Measurements from ENCODE around the gene CTAG1B. TPM values are rescaled to one million over a fixed set of nuclear protein-coding genes. Genes with fewer than 3 reads are reported as not detected.
"Not testable (repeated sequence)": the region's sequence is repeated elsewhere in the genome, so short reads cannot be mapped to it uniquely, and the experiment has no call there.

Gene CTAG1B
- total RNA-seq, 2 experiments from 2014 or later, result not detected

- CTCF ChIA-PET; ATAC-seq; H3K27ac Mint-ChIP-seq; H3K36me3 Mint-ChIP-seq (ENCODE audit: low read depth); DNase-seq; H3K4me3 Mint-ChIP-seq; H3K27me3 Mint-ChIP-seq; H3K9me3 Mint-ChIP-seq (ENCODE audit: low read depth); POLR2A ChIA-PET; intact Hi-C loops (cut with DNase I, micrococcal nuclease); H3K4me1 Mint-ChIP-seq: not testable (repeated sequence)
Observed at GRCh38 chrX:154611146-154611545, 7.9 kb downstream of the CTAG1B start.

- H3K27me3 Mint-ChIP-seq; CTCF ChIA-PET; intact Hi-C loops (cut with DNase I, micrococcal nuclease); H3K4me1 Mint-ChIP-seq; DNase-seq; ATAC-seq; H3K36me3 Mint-ChIP-seq (ENCODE audit: low read depth); H3K9me3 Mint-ChIP-seq (ENCODE audit: low read depth); H3K27ac Mint-ChIP-seq; POLR2A ChIA-PET; H3K4me3 Mint-ChIP-seq: not testable (repeated sequence)
Observed at GRCh38 chrX:154608823-154609222, 10.3 kb downstream of the CTAG1B start.

DNA sequence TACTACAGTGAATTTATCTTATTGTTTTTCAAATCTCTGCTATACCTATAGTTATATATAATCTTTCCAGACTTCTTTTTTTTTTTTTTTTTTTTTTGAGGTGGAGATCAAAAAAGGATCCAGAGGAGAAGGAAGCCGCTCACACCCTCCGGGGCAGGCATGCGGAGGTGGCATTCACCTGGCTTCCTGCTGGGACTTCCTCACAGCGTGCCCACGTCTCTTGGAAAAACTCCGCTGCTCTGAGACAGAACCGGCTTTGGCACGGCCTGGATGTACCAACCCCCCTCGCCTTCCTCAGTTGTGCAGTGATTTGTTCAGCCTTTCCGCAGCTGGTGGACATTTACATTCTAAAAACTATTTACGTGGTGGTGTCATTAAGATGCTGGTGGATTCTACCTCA is 11.1 kb downstream of the CTAG1B start:
- H3K36me3 Mint-ChIP-seq (ENCODE audit: low read depth); H3K27me3 Mint-ChIP-seq; H3K4me1 Mint-ChIP-seq; CTCF ChIA-PET; ATAC-seq; DNase-seq; intact Hi-C loops (cut with DNase I, micrococcal nuclease); H3K9me3 Mint-ChIP-seq (ENCODE audit: low read depth); H3K4me3 Mint-ChIP-seq; POLR2A ChIA-PET; H3K27ac Mint-ChIP-seq: not testable (repeated sequence)

GRCh38 chrX:154607370-154607769 is 11.7 kb downstream of the CTAG1B start:
- ChIA-PET CTCF (no interaction called here), POLR2A (no interaction called here)
- intact Hi-C loops (cut with DNase I, micrococcal nuclease), result no loop called here
- Mint-ChIP-seq H3K27ac (no peak overlapping the region), H3K4me3 (no peak overlapping the region), H3K9me3 (ENCODE audit: low read depth) (no peaks in the 10 kb centered on the region), H3K27me3 (no peaks in the 10 kb centered on the region), H3K4me1 (no peaks in the 10 kb centered on the region), H3K36me3 (ENCODE audit: low read depth) (no peaks in the 10 kb centered on the region)
- ATAC-seq, result no peak
- no peak for DNase-seq

- DNase-seq (no peak), ATAC-seq (no peak)
- Mint-ChIP-seq H3K27ac (no peak overlapping the region), H3K36me3 (ENCODE audit: low read depth) (no peaks in the 10 kb centered on the region), H3K4me3 (no peak overlapping the region), H3K4me1 (no peaks in the 10 kb centered on the region), H3K9me3 (ENCODE audit: low read depth) (no peaks in the 10 kb centered on the region), H3K27me3 (no peaks in the 10 kb centered on the region)
- intact Hi-C loops (cut with DNase I, micrococcal nuclease), result no loop called here
- ChIA-PET CTCF (no interaction called here), POLR2A (no interaction called here)
Observed at GRCh38 chrX:154605566-154605965, 13.5 kb downstream of the CTAG1B start.

- intact Hi-C loops (cut with DNase I, micrococcal nuclease), result no loop called here
- Mint-ChIP-seq H3K4me1 (no peaks in the 10 kb centered on the region), H3K9me3 (ENCODE audit: low read depth) (no peaks in the 10 kb centered on the region), H3K4me3 (no peak overlapping the region), H3K27ac (no peak overlapping the region), H3K36me3 (ENCODE audit: low read depth) (no peaks in the 10 kb centered on the region), H3K27me3 (no peaks in the 10 kb centered on the region)
- ChIA-PET POLR2A (no interaction called here), CTCF (interaction anchor here (0.6 kb wide), 1 partner anchor 1644 kb away, joined by 3 read pairs; no protein-coding TSS in a partner anchor)
- no peak for ATAC-seq
- DNase-seq, result no peak
Observed at GRCh38 chrX:154603438-154604430, 15.3 kb downstream of the CTAG1B start.

GRCh38 chrX:154602766-154603437 is 16.2 kb downstream of the CTAG1B start:
- intact Hi-C loops (cut with DNase I, micrococcal nuclease), result no loop called here
- Mint-ChIP-seq H3K4me3 (no peak overlapping the region), H3K27me3 (no peaks in the 10 kb centered on the region), H3K27ac (no peak overlapping the region), H3K4me1 (no peaks in the 10 kb centered on the region), H3K36me3 (ENCODE audit: low read depth) (no peaks in the 10 kb centered on the region), H3K9me3 (ENCODE audit: low read depth) (no peaks in the 10 kb centered on the region)
- POLR2A ChIA-PET, result no interaction called here
- no peak for ATAC-seq
- no peak for DNase-seq
- CTCF ChIA-PET, result no interaction called here

DNA sequence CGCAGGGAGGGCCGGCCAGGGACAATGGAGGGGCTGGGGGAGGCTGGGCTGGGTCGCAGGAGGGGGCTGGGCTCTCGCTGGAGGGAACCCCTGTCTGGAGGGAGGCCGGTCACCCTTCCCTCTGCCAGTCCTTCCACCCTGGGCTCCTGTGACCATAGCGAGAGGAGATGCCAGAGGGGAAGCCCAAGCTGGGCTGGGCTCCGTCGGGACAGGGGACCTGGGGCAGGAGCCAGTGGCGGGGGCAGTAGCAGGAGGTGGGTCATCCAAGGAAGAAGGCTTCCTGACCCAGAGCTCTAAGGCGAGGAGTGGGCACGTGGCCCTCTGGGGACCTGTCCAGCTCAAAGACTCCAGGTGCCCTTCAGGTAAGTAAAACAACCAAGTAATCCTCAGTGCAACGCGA is 16.9 kb downstream of the CTAG1B start:
- CTCF ChIA-PET, result no interaction called here
- intact Hi-C loops (cut with DNase I, micrococcal nuclease), result no loop called here
- DNase-seq (no peak), ATAC-seq (no peak)
- Mint-ChIP-seq H3K4me1 (no peaks in the 10 kb centered on the region), H3K9me3 (ENCODE audit: low read depth) (peaks cover under 1% of the 10 kb centered on the region), H3K4me3 (no peak overlapping the region), H3K36me3 (ENCODE audit: low read depth) (no peaks in the 10 kb centered on the region), H3K27ac (no peak overlapping the region), H3K27me3 (no peaks in the 10 kb centered on the region)
- POLR2A ChIA-PET, result no interaction called here

DNA sequence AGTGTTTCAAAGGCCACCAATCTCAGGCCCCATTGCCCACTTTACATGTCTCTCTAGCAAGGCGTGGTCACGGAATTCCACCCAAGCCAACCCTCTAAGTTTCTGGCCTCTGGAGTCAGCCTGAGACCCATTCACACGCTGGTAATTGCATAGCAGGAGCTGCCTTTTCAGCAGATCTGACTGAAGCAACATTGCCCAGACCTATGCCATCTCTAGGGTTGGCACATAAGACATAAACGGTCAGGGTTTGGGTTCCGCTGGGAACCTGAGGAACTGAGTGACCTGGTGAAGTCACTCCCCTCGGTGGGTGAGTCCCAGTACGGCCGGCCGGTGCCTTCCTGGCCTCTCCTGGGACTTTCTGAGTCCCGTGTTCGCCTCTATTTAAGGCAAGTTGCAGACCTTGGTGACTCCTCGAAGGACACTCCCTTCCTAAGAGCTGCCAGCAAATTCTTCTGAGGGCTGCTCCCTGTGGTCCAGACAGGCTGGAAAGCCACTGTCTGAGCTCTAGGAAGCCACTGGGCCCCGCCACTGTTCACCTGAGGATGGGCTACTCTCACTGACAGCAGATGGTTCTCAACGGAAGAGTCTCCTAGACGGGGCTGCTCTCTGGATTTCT is 18.2 kb downstream of the CTAG1B start:
- H3K36me3 Mint-ChIP-seq (ENCODE audit: low read depth), result no peaks in the 10 kb centered on the region
- intact Hi-C loops (cut with DNase I, micrococcal nuclease), result no loop called here
- CTCF ChIA-PET, result interaction anchor here (1.0 kb wide), 1 partner anchor 10 kb away, joined by 3 read pairs; no protein-coding TSS in a partner anchor
- H3K9me3 Mint-ChIP-seq (ENCODE audit: low read depth), result peaks cover 2% of the 10 kb centered on the region
- no peaks in the 10 kb centered on the region for H3K27me3 Mint-ChIP-seq
- POLR2A ChIA-PET, result no interaction called here
- no peak overlapping the region for H3K27ac Mint-ChIP-seq
- ATAC-seq (no peak), DNase-seq (no peak)
- H3K4me3 Mint-ChIP-seq, result no peak overlapping the region
- H3K4me1 Mint-ChIP-seq, result peaks cover 2% of the 10 kb centered on the region

GRCh38 chrX:154599531-154599930 is 19.6 kb downstream of the CTAG1B start:
- ATAC-seq, result no peak
- Mint-ChIP-seq H3K4me3 (no peak overlapping the region), H3K36me3 (ENCODE audit: low read depth) (no peaks in the 10 kb centered on the region), H3K27me3 (no peaks in the 10 kb centered on the region), H3K9me3 (ENCODE audit: low read depth) (peaks cover 2% of the 10 kb centered on the region), H3K4me1 (peaks cover 3% of the 10 kb centered on the region), H3K27ac (no peak overlapping the region)
- intact Hi-C loops (cut with DNase I, micrococcal nuclease), result no loop called here
- DNase-seq, result no peak
- ChIA-PET CTCF (no interaction called here), POLR2A (interaction anchor here (0.8 kb wide), 1 partner anchor 97 kb away, joined by 3 read pairs; no protein-coding TSS in a partner anchor)

DNA sequence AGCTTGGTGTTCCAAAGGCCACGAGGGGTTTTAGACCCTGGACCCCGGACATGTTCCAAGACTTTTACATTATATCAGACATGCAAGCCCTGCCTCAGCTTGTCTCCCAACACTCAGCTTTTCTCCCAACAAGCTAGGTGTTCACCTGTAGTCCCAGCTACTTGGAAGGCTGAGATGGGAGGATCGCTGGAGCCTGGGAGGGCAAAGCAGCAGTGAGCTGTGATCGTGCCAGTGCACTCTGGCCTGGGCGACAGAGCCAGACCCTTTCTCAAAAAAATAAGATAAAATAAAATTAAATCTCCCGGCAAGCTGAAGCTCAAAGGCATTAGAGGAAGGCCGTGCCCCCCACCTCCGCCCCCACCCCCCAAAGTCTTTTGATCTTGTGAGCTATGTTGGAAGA is 20.4 kb downstream of the CTAG1B start:
- intact Hi-C loops (cut with DNase I, micrococcal nuclease), result no loop called here
- H3K27ac Mint-ChIP-seq, result no peak overlapping the region
- no peak overlapping the region for H3K4me3 Mint-ChIP-seq
- peaks cover 3% of the 10 kb centered on the region for H3K4me1 Mint-ChIP-seq
- H3K9me3 Mint-ChIP-seq (ENCODE audit: low read depth), result peaks cover 2% of the 10 kb centered on the region
- no peaks in the 10 kb centered on the region for H3K27me3 Mint-ChIP-seq
- DNase-seq (no peak), ATAC-seq (no peak)
- POLR2A ChIA-PET, result no interaction called here
- no peaks in the 10 kb centered on the region for H3K36me3 Mint-ChIP-seq (ENCODE audit: low read depth)
- CTCF ChIA-PET, result no interaction called here

- POLR2A ChIA-PET, result no interaction called here
- DNase-seq, result no peak
- intact Hi-C loops (cut with DNase I, micrococcal nuclease), result no loop called here
- no peak overlapping the region for H3K27ac Mint-ChIP-seq
- H3K9me3 Mint-ChIP-seq (ENCODE audit: low read depth), result peaks cover 2% of the 10 kb centered on the region
- H3K4me3 Mint-ChIP-seq, result no peak overlapping the region
- CTCF ChIA-PET, result no interaction called here
- ATAC-seq, result no peak
- no peaks in the 10 kb centered on the region for H3K27me3 Mint-ChIP-seq
- peaks cover 3% of the 10 kb centered on the region for H3K4me1 Mint-ChIP-seq
- no peaks in the 10 kb centered on the region for H3K36me3 Mint-ChIP-seq (ENCODE audit: low read depth)
Observed at GRCh38 chrX:154597221-154597620, 21.9 kb downstream of the CTAG1B start.
